RWPE1 (cell line): ENCODE results near the gene PIK3R2.
A peak's percentile ranks its signal among the peaks of the same experiment; 100 is the strongest.

Source experiments
- CTCF ChIA-PET: fragments of 350-600 bp; sonication (Branson Sonifier 250); formaldehyde crosslinking; extraction: SDS; loops from one replicate; lab custom pipeline; 2021; lab: Yijun Ruan, JAX
- POLR2A ChIA-PET: fragments of 400-600 bp; formaldehyde crosslinking; extraction: SDS; loops from one replicate; lab custom pipeline; 2020; ENCODE audit warnings: antibody characterized with exemption; ENCODE audit not compliant: low non-redundant PET; lab: Yijun Ruan, JAX
- DNase-seq: peaks from one replicate; pipeline ENCODE4 v3.0.0; 2012; ENCODE audit warnings: low spot score
- H3K27ac ChIP-seq: fragments of 450-650 bp; 2 replicates; pipeline ENCODE4 v1.5.1; 2017
- CTCF ChIP-seq: fragments of 450-650 bp; conservative IDR thresholded peaks from 2 replicates; pipeline ENCODE4 v1.5.1; 2017; ENCODE audit warnings: low read depth, mild to moderate bottlenecking

PIK3R2 gene

GRCh38 chr19:18109733-18110608 lies 43.0 kb upstream of the PIK3R2 start:
- peak overlapping the region; percentile 63 for H3K27ac ChIP-seq
- POLR2A ChIA-PET = interaction anchor here (0.5 to 0.9 kb wide), 5 partner anchors 11 to 195 kb away, joined by 3 to 6 read pairs (median 4); no protein-coding TSS in a partner anchor
- no peak for DNase-seq
- CTCF ChIA-PET = interaction anchor here (1.0 to 2.8 kb wide), 2 partner anchors 58 to 142 kb away, joined by 3 to 11 read pairs; no protein-coding TSS in a partner anchor
- TF ChIP-seq CTCF = no peak

GRCh38 chr19:18110609-18111232 lies 42.2 kb upstream of the PIK3R2 start:
- TF ChIP-seq CTCF = no peak
- H3K27ac ChIP-seq = peak overlapping the region; percentile 63
- DNase-seq = no peak
- POLR2A ChIA-PET = interaction anchor here (0.6 to 0.9 kb wide), 3 partner anchors 12 to 72 kb away, joined by 3 to 6 read pairs (median 4); no protein-coding TSS in a partner anchor
- CTCF ChIA-PET = interaction anchor here (0.7 to 2.8 kb wide), 3 partner anchors 57 to 142 kb away, joined by 3 to 11 read pairs (median 3); no protein-coding TSS in a partner anchor

- CTCF ChIA-PET = interaction anchor here (0.5 to 1.0 kb wide), 11 partner anchors 12 to 291 kb away, joined by 3 to 8 read pairs (median 5); partner anchors contain the start of gene ARRDC2
- peak; percentile 86 for DNase-seq
- TF ChIP-seq CTCF = peak; percentile 99
- POLR2A ChIA-PET = interaction anchor here (0.6 kb wide), 1 partner anchor 81 kb away, joined by 3 read pairs; no protein-coding TSS in a partner anchor
- peak overlapping the region; percentile 66 for H3K27ac ChIP-seq
Measured at GRCh38 chr19:18112989-18113478, 39.9 kb upstream of the PIK3R2 start.

- no peak for DNase-seq
- TF ChIP-seq CTCF = no peak
- ChIA-PET POLR2A (no interaction called here), CTCF (interaction anchor here (0.7 to 1.0 kb wide), 3 partner anchors 41 to 132 kb away, joined by 3 to 7 read pairs (median 3); no protein-coding TSS in a partner anchor)
- peak overlapping the region; percentile 66 for H3K27ac ChIP-seq
Measured at GRCh38 chr19:18113827-18114226, 39.1 kb upstream of the PIK3R2 start.

GRCh38 chr19:18114483-18114882 lies 38.5 kb upstream of the PIK3R2 start:
- ChIA-PET POLR2A (no interaction called here), CTCF (interaction anchor here (0.7 kb wide), 1 partner anchor 40 kb away, joined by 3 read pairs; no protein-coding TSS in a partner anchor)
- H3K27ac ChIP-seq = 0 out of 2 replicates have a peak overlapping the region, but pooled peaks have one; percentile 8
- no peak for DNase-seq
- no peak for TF ChIP-seq CTCF

- DNase-seq = no peak
- no peak for TF ChIP-seq CTCF
- peak overlapping the region; percentile 60 for H3K27ac ChIP-seq
- ChIA-PET CTCF (no interaction called here), POLR2A (no interaction called here)
Measured at GRCh38 chr19:18117364-18117691, 35.6 kb upstream of the PIK3R2 start.
